ENCODE results near the gene COG8. TPM values are rescaled to one million over a fixed set of nuclear protein-coding genes. Genes with fewer than 3 reads are reported as not detected.

Gene COG8
- total and polyA plus RNA-seq, 2 of the 8 experiments (the other 6 are each of a cell fraction or from before 2014, with no cell fraction given) = 49.1 to 55.6 TPM

DNA sequence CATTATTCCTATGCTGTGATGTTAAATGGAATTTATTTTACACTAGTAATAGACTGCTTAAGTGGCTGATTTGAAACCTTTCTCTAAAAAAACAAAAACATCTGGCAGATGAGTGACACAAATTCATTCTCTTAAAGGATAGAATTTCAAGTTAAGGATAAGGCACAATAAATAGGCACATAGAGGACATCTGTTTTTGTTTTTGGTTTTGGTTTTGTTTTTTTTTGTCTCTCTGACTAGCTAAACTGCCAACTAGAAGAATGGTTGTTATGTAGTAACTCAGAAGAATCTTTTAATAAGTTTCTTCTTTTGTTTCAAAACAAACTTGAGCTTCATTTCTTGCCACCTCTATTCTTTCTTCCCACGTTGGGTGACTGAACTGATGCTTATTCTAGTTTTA, 33.3 kb downstream of the COG8 start:
- Histone ChIP-seq H2AFZ (ENCODE audit: low read length) (no peak overlapping the region), H3K79me2 (ENCODE audit: control insufficient read depth in 1 of 2, insufficient read depth in 2 of 2, low read length in 2 of 2) (no peaks in the 10 kb centered on the region), H2BK15ac (ENCODE audit: low read length) (no peak overlapping the region), H3K9me3 (ENCODE audit: insufficient read depth in 2 of 2, low read depth in 1 of 2, low read length in 1 of 2) (no peaks in the 10 kb centered on the region), H3K9ac (replicated peaks in 1 of 4; ENCODE audit: extremely low read depth in 1 of 4, low read depth in 3 of 4, low read length in 3 of 4) (no peak overlapping the region), H2AK5ac (ENCODE audit: low read depth, low read length) (no peak overlapping the region), H2BK12ac (ENCODE audit: low read depth, low read length) (no peak overlapping the region), H4K91ac (replicated peaks; ENCODE audit: insufficient read length, low read length) (no peak overlapping the region), H3K18ac (ENCODE audit: extremely low read depth, low read length) (no peak overlapping the region), H3K4me2 (ENCODE audit: insufficient read depth in 1 of 2, low read depth in 2 of 2, low read length in 2 of 2) (no peak overlapping the region), H3K27ac (ENCODE audit: low read depth, low read length) (no peak overlapping the region), H4K20me1 (replicated peaks in 1 of 2; ENCODE audit: control insufficient read depth in 1 of 2, insufficient read depth in 2 of 2, low read length in 2 of 2) (no peaks in the 10 kb centered on the region), H3K79me1 (ENCODE audit: low read depth, low read length) (no peaks in the 10 kb centered on the region), H3K4me1 (replicated peaks in 1 of 4; ENCODE audit: control insufficient read depth in 3 of 4, insufficient read depth in 4 of 4, low read length in 3 of 4) (peaks cover 0 to 3% (median 0%) of the 10 kb centered on the region in 4 experiments; a peak in 1 of 7 replicates), H3K27me3 (replicated peaks in 1 of 4; ENCODE audit: control insufficient read depth in 3 of 4, extremely low read depth in 1 of 4, insufficient read depth in 3 of 4, low read length in 3 of 4) (no peaks in the 10 kb centered on the region), H3K4ac (replicated peaks; ENCODE audit: insufficient read length, low read depth, low read length) (no peak overlapping the region), H3K36me3 (ENCODE audit: control insufficient read depth in 2 of 4, insufficient read depth in 4 of 4, low read length in 3 of 4) (peaks cover 0 to 4% (median 2%) of the 10 kb centered on the region in 4 experiments; a peak in 3 of 8 replicates), H4K8ac (ENCODE audit: extremely low read depth, insufficient read depth, low read length) (no peak overlapping the region), H2BK5ac (ENCODE audit: low read depth, low read length) (no peak overlapping the region), H4K5ac (ENCODE audit: insufficient read length, low read depth, low read length) (no peak overlapping the region), H2BK20ac (ENCODE audit: low read length) (no peak overlapping the region), H3K23ac (ENCODE audit: insufficient read length) (no peak overlapping the region), H3K23me2 (ENCODE audit: low read depth, low read length) (no peaks in the 10 kb centered on the region), H2BK120ac (replicated peaks; ENCODE audit: low read depth, low read length) (no peak overlapping the region), H3K14ac (ENCODE audit: insufficient read length) (no peak overlapping the region), H3K4me3 (ENCODE audit: extremely low read depth in 1 of 4, insufficient read depth in 2 of 4, low read depth in 3 of 4, low read length in 4 of 4) (no peak overlapping the region), H3K56ac (replicated peaks; ENCODE audit: insufficient read length, low read depth, low read length) (no peak overlapping the region)
- ChIA-PET POLR2A (ENCODE audit: partially characterized antibody) (interaction anchor here (0.7 kb wide), 1 partner anchor 20 kb away, joined by 4 read pairs; no protein-coding TSS in a partner anchor), CTCF (ENCODE audit: partially characterized antibody) (interaction anchor here (1.5 kb wide), 1 partner anchor 113 kb away, joined by 3 read pairs; no protein-coding TSS in a partner anchor)
- 82% methylated on average over 1 of the region's 1 CpG; no CpG with 5 or more reads in 1 of the 2 experiments for WGBS, 2 experiments (ENCODE audit: extremely low coverage in 1 of 2, insufficient coverage in 1 of 2, insufficient read length in 1 of 2, insufficient replicate concordance in 2 of 2, low coverage in 1 of 2, low lambda C conversion rate in 2 of 2, missing lambda C conversion rate in 1 of 2)
- FAIRE-seq (no peak), DNase-seq (ENCODE audit: low read depth in 1 of 2, low spot score in 2 of 2) (no peak)
- no peak for TF ChIP-seq GTF2F1 (IDR thresholded peaks at IDR 0.05; ENCODE audit: borderline replicate concordance, low read depth, low read length)
- no peak for TF ChIP-seq SUZ12 (IDR thresholded peaks at IDR 0.05; ENCODE audit: low read length)
- TF ChIP-seq JUN (IDR thresholded peaks at IDR 0.05; ENCODE audit: low read depth, low read length) = no peak
- TF ChIP-seq RAD21 (IDR thresholded peaks at IDR 0.05 in 1 of 2, conservative IDR thresholded peaks at IDR 0.05 in 1 of 2; ENCODE audit: low read depth in 2 of 2, low read length in 2 of 2) = no peak
- no peak for TF ChIP-seq SAP30 (IDR thresholded peaks at IDR 0.05; ENCODE audit: insufficient read depth, insufficient replicate concordance, low read length)
- no peak for TF ChIP-seq BCL11A (IDR thresholded peaks at IDR 0.05; ENCODE audit: low read depth in 2 of 2, low read length in 2 of 2)
